ENCODE results near the gene PTPRD.
"Not testable (repeated sequence)": the region's sequence is repeated elsewhere in the genome, so short reads cannot be mapped to it uniquely, and the experiment has no call there.

The PTPRD gene

GRCh38 chr9:8926461-8926860 lies 1686.3 kb downstream of the PTPRD start:
- Histone ChIP-seq H3K9ac (ENCODE audit: low read depth in 1 of 2, low read length in 2 of 2) (no peak overlapping the region), H3K27me3 (ENCODE audit: control insufficient read depth in 1 of 2, insufficient read depth in 2 of 2, low read length in 2 of 2) (no peaks in the 10 kb centered on the region), H3K9me3 (ENCODE audit: control insufficient read depth in 1 of 2, low read length in 2 of 2) (no peaks in the 10 kb centered on the region), H3K4me1 (ENCODE audit: control insufficient read depth in 1 of 2, insufficient read depth in 2 of 2, low read length in 2 of 2) (no peaks in the 10 kb centered on the region), H3K4me3 (ENCODE audit: low read depth in 1 of 2, low read length in 2 of 2) (no peak overlapping the region), H3K36me3 (ENCODE audit: control insufficient read depth in 1 of 2, insufficient read depth in 2 of 2, low read length in 2 of 2) (no peaks in the 10 kb centered on the region), H3K27ac (ENCODE audit: low read depth, low read length) (no peak overlapping the region)

- Histone ChIP-seq H3K36me3 (ENCODE audit: control insufficient read depth in 1 of 2, insufficient read depth in 2 of 2, low read length in 2 of 2) (no peaks in the 10 kb centered on the region), H3K27me3 (ENCODE audit: control insufficient read depth in 1 of 2, insufficient read depth in 2 of 2, low read length in 2 of 2) (no peaks in the 10 kb centered on the region), H3K4me1 (ENCODE audit: control insufficient read depth in 1 of 2, insufficient read depth in 2 of 2, low read length in 2 of 2) (no peaks in the 10 kb centered on the region), H3K27ac (ENCODE audit: low read depth, low read length) (no peak overlapping the region), H3K9ac (ENCODE audit: low read depth in 1 of 2, low read length in 2 of 2) (no peak overlapping the region), H3K4me3 (ENCODE audit: low read depth in 1 of 2, low read length in 2 of 2) (no peak overlapping the region), H3K9me3 (ENCODE audit: control insufficient read depth in 1 of 2, low read length in 2 of 2) (no peaks in the 10 kb centered on the region)
These were observed 1688.2 kb downstream of the PTPRD start for GRCh38 chr9:8924562-8924961.

- not testable (repeated sequence) for H3K27me3 ChIP-seq (ENCODE audit: control insufficient read depth in 1 of 2, insufficient read depth in 2 of 2, low read length in 2 of 2); H3K27ac ChIP-seq (ENCODE audit: low read depth, low read length); H3K9me3 ChIP-seq (ENCODE audit: control insufficient read depth in 1 of 2, low read length in 2 of 2); H3K4me1 ChIP-seq (ENCODE audit: control insufficient read depth in 1 of 2, insufficient read depth in 2 of 2, low read length in 2 of 2); H3K36me3 ChIP-seq (ENCODE audit: control insufficient read depth in 1 of 2, insufficient read depth in 2 of 2, low read length in 2 of 2); H3K9ac ChIP-seq (ENCODE audit: low read depth in 1 of 2, low read length in 2 of 2); H3K4me3 ChIP-seq (ENCODE audit: low read depth in 1 of 2, low read length in 2 of 2)
These were observed 1692.2 kb downstream of the PTPRD start for GRCh38 chr9:8920478-8921183.

GRCh38 chr9:8917956-8918739 lies 1694.7 kb downstream of the PTPRD start:
- no peak overlapping the region for H3K27ac ChIP-seq (ENCODE audit: low read depth, low read length)
- no peaks in the 10 kb centered on the region for H3K9me3 ChIP-seq (ENCODE audit: control insufficient read depth in 1 of 2, low read length in 2 of 2)
- H3K4me1 ChIP-seq (ENCODE audit: control insufficient read depth in 1 of 2, insufficient read depth in 2 of 2, low read length in 2 of 2) = no peaks in the 10 kb centered on the region
- H3K36me3 ChIP-seq (ENCODE audit: control insufficient read depth in 1 of 2, insufficient read depth in 2 of 2, low read length in 2 of 2) = no peaks in the 10 kb centered on the region
- no peak overlapping the region for H3K4me3 ChIP-seq (ENCODE audit: low read depth in 1 of 2, low read length in 2 of 2)
- H3K9ac ChIP-seq (ENCODE audit: low read depth in 1 of 2, low read length in 2 of 2) = no peak overlapping the region
- no peaks in the 10 kb centered on the region for H3K27me3 ChIP-seq (ENCODE audit: control insufficient read depth in 1 of 2, insufficient read depth in 2 of 2, low read length in 2 of 2)

- H3K4me1 ChIP-seq (ENCODE audit: control insufficient read depth in 1 of 2, insufficient read depth in 2 of 2, low read length in 2 of 2) = no peaks in the 10 kb centered on the region
- no peaks in the 10 kb centered on the region for H3K9me3 ChIP-seq (ENCODE audit: control insufficient read depth in 1 of 2, low read length in 2 of 2)
- H3K27ac ChIP-seq (ENCODE audit: low read depth, low read length) = no peak overlapping the region
- no peaks in the 10 kb centered on the region for H3K27me3 ChIP-seq (ENCODE audit: control insufficient read depth in 1 of 2, insufficient read depth in 2 of 2, low read length in 2 of 2)
- H3K9ac ChIP-seq (ENCODE audit: low read depth in 1 of 2, low read length in 2 of 2) = no peak overlapping the region
- no peak overlapping the region for H3K4me3 ChIP-seq (ENCODE audit: low read depth in 1 of 2, low read length in 2 of 2)
- H3K36me3 ChIP-seq (ENCODE audit: control insufficient read depth in 1 of 2, insufficient read depth in 2 of 2, low read length in 2 of 2) = no peaks in the 10 kb centered on the region
These were observed 1696.0 kb downstream of the PTPRD start for GRCh38 chr9:8916771-8917170.

- H3K4me1 ChIP-seq (ENCODE audit: control insufficient read depth in 1 of 2, insufficient read depth in 2 of 2, low read length in 2 of 2) = no peaks in the 10 kb centered on the region
- no peak overlapping the region for H3K9ac ChIP-seq (ENCODE audit: low read depth in 1 of 2, low read length in 2 of 2)
- H3K4me3 ChIP-seq (ENCODE audit: low read depth in 1 of 2, low read length in 2 of 2) = no peak overlapping the region
- H3K36me3 ChIP-seq (ENCODE audit: control insufficient read depth in 1 of 2, insufficient read depth in 2 of 2, low read length in 2 of 2) = no peaks in the 10 kb centered on the region
- H3K9me3 ChIP-seq (ENCODE audit: control insufficient read depth in 1 of 2, low read length in 2 of 2) = no peaks in the 10 kb centered on the region
- H3K27me3 ChIP-seq (ENCODE audit: control insufficient read depth in 1 of 2, insufficient read depth in 2 of 2, low read length in 2 of 2) = no peaks in the 10 kb centered on the region
- no peak overlapping the region for H3K27ac ChIP-seq (ENCODE audit: low read depth, low read length)
These were observed 1704.9 kb downstream of the PTPRD start for GRCh38 chr9:8907868-8908267.

- no peak overlapping the region for H3K9ac ChIP-seq (ENCODE audit: low read depth in 1 of 2, low read length in 2 of 2)
- H3K4me1 ChIP-seq (ENCODE audit: control insufficient read depth in 1 of 2, insufficient read depth in 2 of 2, low read length in 2 of 2) = no peaks in the 10 kb centered on the region
- no peak overlapping the region for H3K4me3 ChIP-seq (ENCODE audit: low read depth in 1 of 2, low read length in 2 of 2)
- H3K27me3 ChIP-seq (ENCODE audit: control insufficient read depth in 1 of 2, insufficient read depth in 2 of 2, low read length in 2 of 2) = no peaks in the 10 kb centered on the region
- no peaks in the 10 kb centered on the region for H3K9me3 ChIP-seq (ENCODE audit: control insufficient read depth in 1 of 2, low read length in 2 of 2)
- no peaks in the 10 kb centered on the region for H3K36me3 ChIP-seq (ENCODE audit: control insufficient read depth in 1 of 2, insufficient read depth in 2 of 2, low read length in 2 of 2)
- H3K27ac ChIP-seq (ENCODE audit: low read depth, low read length) = no peak overlapping the region
These were observed 1707.1 kb downstream of the PTPRD start for GRCh38 chr9:8905731-8906130.

GRCh38 chr9:8904771-8905515 lies 1707.9 kb downstream of the PTPRD start:
- no peak overlapping the region for H3K4me3 ChIP-seq (ENCODE audit: low read depth in 1 of 2, low read length in 2 of 2)
- H3K4me1 ChIP-seq (ENCODE audit: control insufficient read depth in 1 of 2, insufficient read depth in 2 of 2, low read length in 2 of 2) = no peaks in the 10 kb centered on the region
- H3K27me3 ChIP-seq (ENCODE audit: control insufficient read depth in 1 of 2, insufficient read depth in 2 of 2, low read length in 2 of 2) = no peaks in the 10 kb centered on the region
- no peak overlapping the region for H3K9ac ChIP-seq (ENCODE audit: low read depth in 1 of 2, low read length in 2 of 2)
- no peaks in the 10 kb centered on the region for H3K9me3 ChIP-seq (ENCODE audit: control insufficient read depth in 1 of 2, low read length in 2 of 2)
- H3K27ac ChIP-seq (ENCODE audit: low read depth, low read length) = no peak overlapping the region
- no peaks in the 10 kb centered on the region for H3K36me3 ChIP-seq (ENCODE audit: control insufficient read depth in 1 of 2, insufficient read depth in 2 of 2, low read length in 2 of 2)

- Histone ChIP-seq H3K9me3 (ENCODE audit: control insufficient read depth in 1 of 2, low read length in 2 of 2) (no peaks in the 10 kb centered on the region), H3K36me3 (ENCODE audit: control insufficient read depth in 1 of 2, insufficient read depth in 2 of 2, low read length in 2 of 2) (no peaks in the 10 kb centered on the region), H3K4me3 (ENCODE audit: low read depth in 1 of 2, low read length in 2 of 2) (no peak overlapping the region), H3K27ac (ENCODE audit: low read depth, low read length) (no peak overlapping the region), H3K27me3 (ENCODE audit: control insufficient read depth in 1 of 2, insufficient read depth in 2 of 2, low read length in 2 of 2) (no peaks in the 10 kb centered on the region), H3K4me1 (ENCODE audit: control insufficient read depth in 1 of 2, insufficient read depth in 2 of 2, low read length in 2 of 2) (no peaks in the 10 kb centered on the region), H3K9ac (ENCODE audit: low read depth in 1 of 2, low read length in 2 of 2) (no peak overlapping the region)
These were observed 1709.7 kb downstream of the PTPRD start for GRCh38 chr9:8903077-8903476.

GRCh38 chr9:8901146-8901545 lies 1711.7 kb downstream of the PTPRD start:
- H3K4me3 ChIP-seq (ENCODE audit: low read depth in 1 of 2, low read length in 2 of 2) = no peak overlapping the region
- no peaks in the 10 kb centered on the region for H3K4me1 ChIP-seq (ENCODE audit: control insufficient read depth in 1 of 2, insufficient read depth in 2 of 2, low read length in 2 of 2)
- H3K27me3 ChIP-seq (ENCODE audit: control insufficient read depth in 1 of 2, insufficient read depth in 2 of 2, low read length in 2 of 2) = no peaks in the 10 kb centered on the region
- no peak overlapping the region for H3K9ac ChIP-seq (ENCODE audit: low read depth in 1 of 2, low read length in 2 of 2)
- no peaks in the 10 kb centered on the region for H3K36me3 ChIP-seq (ENCODE audit: control insufficient read depth in 1 of 2, insufficient read depth in 2 of 2, low read length in 2 of 2)
- no peak overlapping the region for H3K27ac ChIP-seq (ENCODE audit: low read depth, low read length)
- no peaks in the 10 kb centered on the region for H3K9me3 ChIP-seq (ENCODE audit: control insufficient read depth in 1 of 2, low read length in 2 of 2)
